IMR-90 (cell line): Measurements from ENCODE around the gene TMEM240. TPM values are rescaled to one million over a fixed set of nuclear protein-coding genes. Genes with fewer than 3 reads are reported as not detected.
"Not testable (repeated sequence)": the region's sequence is repeated elsewhere in the genome, so short reads cannot be mapped to it uniquely, and the experiment has no call there.

Source experiments
- ATAC-seq: fragments of 200-7000 bp; cut with Tn5 transposase; 2 replicates; pipeline ENCODE4 v1.9.1; 2020; ENCODE audit warnings: low read depth, mild to moderate bottlenecking, moderate library complexity
- BruUV-seq: library from RNA; stranded (reverse); fragments of 400-500 nt; replicated peaks from 2 replicates; lab custom pipeline; 2021; lab: Mats Ljungman, UMichigan
- CTCF ChIA-PET: fragments of 300-600 bp; formaldehyde crosslinking; extraction: SDS; loops from one replicate; lab custom pipeline; 2021; ENCODE audit warnings: antibody characterized with exemption; lab: Yijun Ruan, JAX
- POLR2A ChIA-PET: fragments of 300-600 bp; sonication (Branson Sonifier 250); formaldehyde crosslinking; loops from one replicate; lab custom pipeline; 2022; ENCODE audit warnings: antibody characterized with exemption; ENCODE audit not compliant: unreplicated experiment; lab: Charles Lee
- DNase-seq: peaks from one replicate; pipeline ENCODE4 v3.0.0; 2013
- H2AFZ ChIP-seq: replicated peaks from 2 replicates; pipeline ENCODE3; 2013; ENCODE audit warnings: low read length, mild to moderate bottlenecking; ENCODE audit not compliant: poor library complexity
- H2AK5ac ChIP-seq: 2 replicates; pipeline ENCODE4 v1.6.1; 2013; ENCODE audit warnings: low read depth, low read length, inconsistent platforms
- H2AK9ac ChIP-seq: replicated peaks from 2 replicates; pipeline ENCODE3; 2013; ENCODE audit warnings: mild to moderate bottlenecking, low read depth, low read length, moderate library complexity; ENCODE audit not compliant: poor library complexity
- H2BK120ac ChIP-seq: 2 replicates; pipeline ENCODE4 v1.6.1; 2013; ENCODE audit warnings: low read depth, low read length, inconsistent platforms
- H2BK15ac ChIP-seq: 3 replicates; pipeline ENCODE4 v1.6.1; 2013; ENCODE audit warnings: low read depth, low read length, inconsistent platforms
- H2BK20ac ChIP-seq: 2 replicates; pipeline ENCODE4 v1.6.1; 2013; ENCODE audit warnings: low read depth, mild to moderate bottlenecking, inconsistent platforms, low read length, moderate library complexity
- H2BK5ac ChIP-seq: 2 replicates; pipeline ENCODE4 v1.6.1; 2013; ENCODE audit warnings: mild to moderate bottlenecking, low read depth, low read length, inconsistent platforms; ENCODE audit not compliant: poor library complexity, severe bottlenecking
- H3K14ac ChIP-seq: replicated peaks from 2 replicates; pipeline ENCODE4 v1.6.1; 2013; ENCODE audit warnings: low read depth, low read length, inconsistent platforms
- H3K18ac ChIP-seq: 2 replicates; pipeline ENCODE4 v1.6.1; 2013; ENCODE audit warnings: low read depth, low read length, control low read depth
- H3K23ac ChIP-seq: 2 replicates; pipeline ENCODE4 v1.6.1; 2013; ENCODE audit warnings: low read depth, low read length, inconsistent platforms
- H3K27ac ChIP-seq: 2 replicates; pipeline ENCODE4 v1.5.1; 2013; ENCODE audit warnings: mild to moderate bottlenecking, control low read depth, low read length; ENCODE audit not compliant: insufficient read depth
- H3K27me3 ChIP-seq: 2 replicates; pipeline ENCODE4 v1.6.1; 2013; ENCODE audit warnings: low read length; ENCODE audit not compliant: control insufficient read depth, insufficient read depth
- H3K36me3 ChIP-seq: 2 replicates; pipeline ENCODE4 v1.6.1; 2013; ENCODE audit warnings: low read length, mixed read lengths; ENCODE audit not compliant: control insufficient read depth, insufficient read depth
- H3K4ac ChIP-seq: 2 replicates; pipeline ENCODE4 v1.6.1; 2013; ENCODE audit warnings: low read depth, low read length, inconsistent platforms
- H3K4me1 ChIP-seq: 2 replicates; pipeline ENCODE4 v1.6.1; 2013; ENCODE audit warnings: low read length, mixed read lengths; ENCODE audit not compliant: control insufficient read depth, insufficient read depth
- H3K4me2 ChIP-seq: 2 replicates; pipeline ENCODE4 v1.6.1; 2013; ENCODE audit warnings: low read depth, mild to moderate bottlenecking, control low read depth, low read length, moderate library complexity
- H3K4me3 ChIP-seq: 2 replicates; pipeline ENCODE4 v1.5.1; 2013; ENCODE audit warnings: low read depth, mild to moderate bottlenecking, control low read depth, low read length, moderate library complexity; ENCODE audit not compliant: insufficient read depth
- H3K56ac ChIP-seq: 2 replicates; pipeline ENCODE4 v1.6.1; 2013; ENCODE audit warnings: low read length, inconsistent platforms; ENCODE audit not compliant: insufficient read depth; ENCODE audit errors: extremely low read depth
- H3K79me1 ChIP-seq, 2 experiments: 2 replicates each; pipeline ENCODE4 v1.6.1; 2013; ENCODE audit warnings: low read length in 2 of 2, inconsistent platforms in 1 of 2, low read depth in 1 of 2
- H3K9ac ChIP-seq: 2 replicates; pipeline ENCODE4 v1.6.1; 2013; ENCODE audit warnings: low read depth, low read length, control low read depth
- H3K9me1 ChIP-seq: 2 replicates; pipeline ENCODE4 v1.6.1; 2013; ENCODE audit warnings: low read length, inconsistent platforms; ENCODE audit not compliant: insufficient read depth
- H3K9me3 ChIP-seq: 2 replicates; pipeline ENCODE4 v1.6.1; 2013; ENCODE audit warnings: low read length; ENCODE audit not compliant: control insufficient read depth, insufficient read depth
- H4K20me1 ChIP-seq: 2 replicates; pipeline ENCODE4 v1.6.1; 2013; ENCODE audit warnings: low read length, inconsistent platforms; ENCODE audit not compliant: insufficient read depth
- H4K5ac ChIP-seq: 2 replicates; pipeline ENCODE4 v1.6.1; 2013; ENCODE audit warnings: mild to moderate bottlenecking, low read depth, low read length, control low read depth
- H4K8ac ChIP-seq, 2 experiments: 2 replicates each; pipeline ENCODE4 v1.6.1; 2013; ENCODE audit warnings: low read depth in 2 of 2, low read length in 2 of 2, control low read depth in 1 of 2, inconsistent platforms in 1 of 2
- H4K91ac ChIP-seq: 2 replicates; pipeline ENCODE4 v1.6.1; 2013; ENCODE audit warnings: low read depth, low read length, inconsistent platforms; ENCODE audit not compliant: insufficient read depth
- whole genome bisulfite sequencing, 2 experiments: methylation state at CpG; one replicate each; pipeline versions ENCODE4 v1.1.5 to v1.1.7; 2013; ENCODE audit warnings: missing lambda C conversion rate in 2 of 2; ENCODE audit not compliant: insufficient read length in 1 of 2; ENCODE audit errors: extremely low coverage in 2 of 2; 5-methylcytosine and 5-hydroxymethylcytosine counted together
- dilution Hi-C: fragments of 300-500 bp; cut with HindIII; formaldehyde crosslinking; loops from one replicate; pipeline ENCODE4 v1.14.3; 2018; ENCODE audit warnings: low sequenced_read_pairs; ENCODE audit not compliant: unreplicated experiment
- in situ Hi-C: fragments of 300-500 bp; cut with MboI; formaldehyde crosslinking; loops from 3 replicates; pipeline ENCODE4 v1.14.3; 2019; ENCODE audit warnings: low sequenced_read_pairs, inconsistent platforms, mixed read lengths
- intact Hi-C: fragments of 100-400 bp; cut with micrococcal nuclease; formaldehyde crosslinking; loops from 2 replicates; pipeline ENCODE4 v1.10.0; 2022
- polyA plus RNA-seq, 3 experiments: library from polyadenylated mRNA; depleted of rRNA; stranded (reverse); fragments of >200 nt; gene quantifications; 2 replicates each; pipeline ENCODE4 v1.2.3, GENCODE V29; 2012; ENCODE audit warnings: low replicate concordance in 1 of 3
- total RNA-seq: library from RNA; depleted of rRNA; stranded (reverse); fragments of >200 nt; gene quantifications from 2 replicates; pipeline ENCODE4 v1.2.3, GENCODE V29; 2012; rRNA removed

The TMEM240 gene
- total and polyA plus RNA-seq, 2 of the 4 experiments (the other 2 are of a cell fraction) = 1.6 to 7.6 TPM

- H3K27me3 ChIP-seq, H3K9ac ChIP-seq, H2BK5ac ChIP-seq, H2AK9ac ChIP-seq, H3K14ac ChIP-seq, H3K9me1 ChIP-seq, in situ Hi-C loops, H2BK15ac ChIP-seq, H3K9me3 ChIP-seq, H3K23ac ChIP-seq, H2BK120ac ChIP-seq, H3K4me1 ChIP-seq, H4K5ac ChIP-seq, dilution Hi-C loops, H3K27ac ChIP-seq, H2BK20ac ChIP-seq, DNase-seq, H2AFZ ChIP-seq, intact Hi-C loops, H4K8ac ChIP-seq, POLR2A ChIA-PET, H3K4me3 ChIP-seq, ATAC-seq, H3K79me1 ChIP-seq, H2AK5ac ChIP-seq, H3K4me2 ChIP-seq, CTCF ChIA-PET, H3K56ac ChIP-seq, BruUV-seq, H4K91ac ChIP-seq, H3K18ac ChIP-seq, H4K20me1 ChIP-seq, H3K4ac ChIP-seq: not testable (repeated sequence)
- WGBS, 2 experiments = 100% methylated on average over 10 of the region's 46 CpGs; no CpG with 5 or more reads in 1 of the 2 experiments
- H3K36me3 ChIP-seq = peaks cover 50% of the 10 kb centered on the region
These were observed 55.3 kb downstream of the TMEM240 start for GRCh38 chr1:1484976-1485750.

Other genes starting within 250 kb of the TMEM240 start
- gene ACAP3, start 232.7 kb downstream of the TMEM240 start, total RNA-seq = 13.3 and 15.3 TPM in 2 replicates
- gene ACAP3, start 232.7 kb downstream of the TMEM240 start, polyA plus RNA-seq (2012; rRNA removed) = 58.2 and 75.2 TPM in 2 replicates
- gene PUSL1, start 232.0 kb downstream of the TMEM240 start, total RNA-seq = 10.9 and 13.3 TPM in 2 replicates
- gene PUSL1, start 232.0 kb downstream of the TMEM240 start, polyA plus RNA-seq (2012; rRNA removed) = 33.0 and 43.6 TPM in 2 replicates
- gene INTS11, start 216.0 kb downstream of the TMEM240 start, total RNA-seq = 52.5 and 56.1 TPM in 2 replicates
- gene INTS11, start 216.0 kb downstream of the TMEM240 start, polyA plus RNA-seq (2012; rRNA removed) = 123 and 134 TPM in 2 replicates
- gene CPTP, start 215.8 kb downstream of the TMEM240 start, total RNA-seq = 2.7 and 3.1 TPM in 2 replicates
- gene CPTP, start 215.8 kb downstream of the TMEM240 start, polyA plus RNA-seq (2012; rRNA removed) = 12.1 and 15.4 TPM in 2 replicates
- gene TAS1R3, start 209.3 kb downstream of the TMEM240 start, total RNA-seq = under 0.01 TPM in 1 of 2 replicates, not detected in the other
- gene TAS1R3, start 209.3 kb downstream of the TMEM240 start, polyA plus RNA-seq (2012; rRNA removed) = 0.05 and 0.06 TPM in 2 replicates
- 27.2 and 27.5 TPM in 2 replicates for gene DVL1, start 191.2 kb downstream of the TMEM240 start, total RNA-seq
- gene DVL1, start 191.2 kb downstream of the TMEM240 start, polyA plus RNA-seq (2012; rRNA removed) = 35.9 and 47.6 TPM in 2 replicates
- 92.5 and 97.8 TPM in 2 replicates for gene MXRA8, start 182.1 kb downstream of the TMEM240 start, total RNA-seq
- 469 and 502 TPM in 2 replicates for gene MXRA8, start 182.1 kb downstream of the TMEM240 start, polyA plus RNA-seq (2012; rRNA removed)
- 45.7 and 63.0 TPM in 2 replicates for gene AURKAIP1, start 165.4 kb downstream of the TMEM240 start, total RNA-seq
- gene AURKAIP1, start 165.4 kb downstream of the TMEM240 start, polyA plus RNA-seq (2012; rRNA removed) = 107 and 129 TPM in 2 replicates
- 53.9 and 61.1 TPM in 2 replicates for gene CCNL2, start 141.3 kb downstream of the TMEM240 start, total RNA-seq
- 209 and 239 TPM in 2 replicates for gene CCNL2, start 141.3 kb downstream of the TMEM240 start, polyA plus RNA-seq (2012; rRNA removed)
- gene MRPL20, start 133.3 kb downstream of the TMEM240 start, total RNA-seq = 141 and 149 TPM in 2 replicates
- gene MRPL20, start 133.3 kb downstream of the TMEM240 start, polyA plus RNA-seq (2012; rRNA removed) = 157 and 172 TPM in 2 replicates
- gene ANKRD65, start 119.3 kb downstream of the TMEM240 start, total RNA-seq = under 0.01 TPM in 1 of 2 replicates, not detected in the other
- 0.09 and 0.11 TPM in 2 replicates for gene ANKRD65, start 119.3 kb downstream of the TMEM240 start, polyA plus RNA-seq (2012; rRNA removed)
- 0.83 and 1.1 TPM in 2 replicates for gene VWA1, start 104.9 kb downstream of the TMEM240 start, total RNA-seq
- 6.1 and 9.2 TPM in 2 replicates for gene VWA1, start 104.9 kb downstream of the TMEM240 start, polyA plus RNA-seq (2012; rRNA removed)
- gene ATAD3C, start 90.9 kb downstream of the TMEM240 start, total RNA-seq = not detected in 2 replicates
- not detected in 2 replicates for gene ATAD3C, start 90.9 kb downstream of the TMEM240 start, polyA plus RNA-seq (2012; rRNA removed)
- gene ATAD3B, start 68.9 kb downstream of the TMEM240 start, total RNA-seq = 13.8 and 28.6 TPM in 2 replicates
- 29.0 and 38.7 TPM in 2 replicates for gene ATAD3B, start 68.9 kb downstream of the TMEM240 start, polyA plus RNA-seq (2012; rRNA removed)
- 26.1 and 27.2 TPM in 2 replicates for gene ATAD3A, start 28.5 kb downstream of the TMEM240 start, total RNA-seq
- gene ATAD3A, start 28.5 kb downstream of the TMEM240 start, polyA plus RNA-seq (2012; rRNA removed) = 33.9 and 34.0 TPM in 2 replicates
- 33.7 and 43.3 TPM in 2 replicates for gene SSU72, start 34.2 kb upstream of the TMEM240 start, total RNA-seq
- gene SSU72, start 34.2 kb upstream of the TMEM240 start, polyA plus RNA-seq (2012; rRNA removed) = 88.4 and 94.0 TPM in 2 replicates
- gene FNDC10, start 59.5 kb upstream of the TMEM240 start, total RNA-seq = 0.28 and 0.36 TPM in 2 replicates
- 5.8 and 7.6 TPM in 2 replicates for gene FNDC10, start 59.5 kb upstream of the TMEM240 start, polyA plus RNA-seq (2012; rRNA removed)
- 17.2 and 18.1 TPM in 2 replicates for gene MIB2, start 74.9 kb upstream of the TMEM240 start, total RNA-seq
- gene MIB2, start 74.9 kb upstream of the TMEM240 start, polyA plus RNA-seq (2012; rRNA removed) = 47.8 and 58.0 TPM in 2 replicates
- gene MMP23B, start 91.5 kb upstream of the TMEM240 start, total RNA-seq = 1.1 and 1.4 TPM in 2 replicates
- 5.4 and 9.1 TPM in 2 replicates for gene MMP23B, start 91.5 kb upstream of the TMEM240 start, polyA plus RNA-seq (2012; rRNA removed)
- gene CDK11B, start 118.4 kb upstream of the TMEM240 start, total RNA-seq = 8.2 and 8.9 TPM in 2 replicates
- gene CDK11B, start 118.4 kb upstream of the TMEM240 start, polyA plus RNA-seq (2012; rRNA removed) = 16.3 and 19.1 TPM in 2 replicates
- gene SLC35E2B, start 152.2 kb upstream of the TMEM240 start, total RNA-seq = 13.9 and 14.9 TPM in 2 replicates
- gene SLC35E2B, start 152.2 kb upstream of the TMEM240 start, polyA plus RNA-seq (2012; rRNA removed) = 25.1 and 30.2 TPM in 2 replicates
- gene CDK11A, start 183.7 kb upstream of the TMEM240 start, total RNA-seq = 1.8 and 5.8 TPM in 2 replicates
- 17.1 and 20.0 TPM in 2 replicates for gene CDK11A, start 183.7 kb upstream of the TMEM240 start, polyA plus RNA-seq (2012; rRNA removed)
- 12.5 and 13.6 TPM in 2 replicates for gene NADK, start 237.8 kb upstream of the TMEM240 start, total RNA-seq
- 56.1 and 57.5 TPM in 2 replicates for gene NADK, start 237.8 kb upstream of the TMEM240 start, polyA plus RNA-seq (2012; rRNA removed)